NCI-H146 (cell line): ENCODE data around the gene PI16.
"Not testable (repeated sequence)": the region's sequence is repeated elsewhere in the genome, so short reads cannot be mapped to it uniquely, and the experiment has no call there.

Experiments used
- DNase-seq: peaks from one replicate; lab custom pipeline; 2025; lab: John Stamatoyannopoulos, UW

Gene PI16

DNA sequence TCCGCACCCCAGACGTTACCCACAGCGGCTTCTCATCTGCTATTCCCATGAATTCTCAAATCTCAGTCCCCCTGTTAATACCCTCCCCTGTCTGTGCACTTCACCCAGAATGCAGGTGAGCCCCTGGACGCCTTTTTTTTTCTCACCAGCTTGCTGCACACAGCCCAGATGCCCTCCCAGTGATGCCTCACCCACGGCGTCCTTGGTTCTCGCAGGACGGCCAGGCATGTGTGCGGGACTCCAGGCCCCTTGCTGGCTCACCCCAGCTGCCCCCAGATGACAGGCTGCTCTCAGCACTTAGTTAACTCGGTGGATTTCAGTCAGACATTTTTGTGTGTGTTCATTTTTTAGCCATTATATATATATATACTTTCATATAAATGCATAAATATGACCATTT is 25.4 kb upstream of the PI16 start:
- DNase-seq: no peak

DNA sequence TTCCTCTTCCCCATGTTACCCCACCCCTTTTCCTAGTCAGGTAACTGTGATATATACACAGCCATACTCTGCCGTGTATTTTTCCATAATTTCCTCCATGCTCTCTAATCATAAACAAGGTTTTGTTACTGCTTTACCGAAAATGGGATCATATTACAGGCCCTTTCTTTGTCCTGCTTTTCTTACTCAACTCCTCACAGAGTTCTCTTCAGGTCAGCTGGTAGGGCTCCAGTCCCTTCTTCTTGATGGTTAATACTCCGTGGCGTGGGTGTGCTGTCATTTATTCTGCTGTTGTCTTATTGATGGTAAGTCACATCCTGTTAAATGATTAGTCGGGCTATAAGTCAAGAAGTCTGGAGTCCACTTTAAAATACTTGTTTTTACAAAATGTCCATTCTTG is 24.9 kb upstream of the PI16 start:
- DNase-seq: no peak

DNA sequence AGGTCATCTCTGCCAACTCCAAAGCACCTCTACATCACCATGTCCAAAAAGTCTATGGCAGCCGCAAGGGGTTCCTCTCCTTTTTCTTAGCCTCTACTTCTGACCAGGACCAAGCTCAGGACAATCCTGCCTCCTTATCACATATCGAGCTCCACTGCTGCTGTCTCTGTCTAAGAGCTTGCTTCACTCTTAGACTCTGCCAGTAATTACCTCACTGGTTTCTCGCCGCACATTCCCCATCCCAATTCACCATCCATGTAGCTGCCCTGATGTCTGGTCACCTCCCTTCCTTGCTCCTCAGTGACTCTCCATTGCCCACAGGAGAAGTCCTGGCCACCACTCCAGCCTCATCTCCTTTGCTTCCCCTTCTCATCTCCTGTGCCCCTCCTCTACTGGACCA is 24.1 kb upstream of the PI16 start:
- no peak for DNase-seq

DNA sequence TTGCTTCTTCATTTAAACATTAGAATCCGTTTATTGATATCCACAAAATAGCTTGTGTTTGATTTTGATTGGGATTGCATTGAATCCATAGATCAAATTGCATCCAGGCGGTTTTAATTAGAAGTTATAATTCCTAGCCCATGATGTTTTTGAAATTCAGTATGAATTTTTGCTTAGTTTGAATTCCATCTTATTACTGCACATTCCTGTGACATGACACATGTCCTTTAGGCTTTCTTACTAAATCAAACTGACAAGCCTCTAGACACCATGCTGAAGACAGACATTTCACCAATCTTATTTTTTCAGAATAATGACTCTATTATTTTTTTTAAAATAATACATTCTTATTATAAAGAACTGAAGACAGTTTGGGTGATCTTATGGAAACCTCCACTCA is 21.4 kb upstream of the PI16 start:
- DNase-seq: no peak

DNA sequence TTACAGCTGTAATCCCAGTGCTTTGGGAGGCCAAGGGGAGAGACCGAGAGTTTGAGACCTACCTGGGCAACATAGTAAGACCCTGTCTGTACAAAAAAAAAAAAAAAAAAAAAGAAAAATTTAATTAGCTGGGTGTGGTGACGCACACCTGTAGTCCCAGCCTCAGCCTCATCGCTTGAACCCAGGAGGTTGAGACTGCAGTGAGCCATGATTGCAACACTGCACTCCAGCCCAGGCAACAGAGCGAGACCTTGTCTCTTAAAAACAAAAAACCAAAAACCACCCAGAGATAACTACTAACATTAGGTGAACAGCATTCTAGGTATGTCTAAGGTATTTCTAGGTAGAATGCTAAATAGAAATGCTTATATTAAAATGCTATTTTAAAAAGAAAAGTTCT is 21.0 kb upstream of the PI16 start:
- no peak for DNase-seq

DNA sequence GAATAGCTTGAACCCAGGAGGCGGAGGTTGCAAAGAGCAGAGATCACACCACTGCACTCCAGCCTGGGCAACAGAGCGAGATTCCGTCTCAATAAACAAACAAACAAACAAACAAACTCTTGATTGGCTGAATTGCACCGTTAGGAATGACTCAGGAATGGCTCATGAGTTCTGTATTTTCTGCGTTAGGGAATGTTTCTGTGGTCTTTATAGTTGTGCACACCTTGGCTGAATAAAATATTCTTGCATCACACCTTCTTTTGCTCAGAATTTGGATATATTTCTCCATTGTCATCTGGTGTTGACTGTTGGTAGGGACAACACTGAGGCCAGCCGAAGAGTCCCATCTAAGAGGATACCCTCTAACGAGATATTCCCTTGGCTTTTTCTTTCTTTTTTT is 19.6 kb upstream of the PI16 start:
- no peak for DNase-seq

DNA sequence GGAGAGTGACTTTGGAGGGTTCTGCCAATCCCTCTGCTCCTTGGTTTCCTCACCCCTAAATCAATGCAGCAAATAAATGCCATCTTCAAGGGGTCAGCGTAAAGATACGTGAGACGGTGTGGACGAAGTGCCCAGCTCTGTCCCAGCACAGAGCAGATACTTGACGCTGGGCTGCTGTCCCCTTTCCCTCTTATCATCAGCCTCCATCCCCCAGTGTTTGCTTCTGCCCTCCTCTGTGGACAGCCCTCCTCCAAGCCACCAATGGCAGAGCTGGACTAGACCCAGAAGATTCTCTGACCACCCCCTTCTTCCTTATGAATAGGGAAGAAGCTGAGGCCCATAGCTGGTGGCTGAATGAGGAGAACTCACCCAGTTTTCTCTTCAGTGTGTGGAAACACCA is 17.7 kb upstream of the PI16 start:
- no peak for DNase-seq

DNA sequence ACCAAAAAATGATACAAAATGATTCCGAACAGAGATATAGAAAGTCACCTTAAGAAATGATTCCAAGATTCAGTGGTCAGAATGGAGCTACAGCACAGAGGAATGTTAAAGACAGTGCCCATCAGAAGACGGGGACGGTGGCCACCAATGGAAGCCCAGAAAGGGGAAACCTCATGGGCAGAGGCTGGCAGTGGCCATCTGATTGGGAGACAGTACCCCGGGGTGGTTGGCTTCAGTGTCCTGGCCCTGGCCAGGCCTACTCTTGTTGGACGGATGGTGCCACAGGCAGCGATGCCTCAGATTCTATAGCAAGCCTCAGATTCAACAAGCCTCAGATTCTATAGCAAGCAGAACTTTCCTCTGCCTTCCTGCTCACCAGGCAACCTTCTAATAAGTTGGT is 16.6 kb upstream of the PI16 start:
- no peak for DNase-seq

DNA sequence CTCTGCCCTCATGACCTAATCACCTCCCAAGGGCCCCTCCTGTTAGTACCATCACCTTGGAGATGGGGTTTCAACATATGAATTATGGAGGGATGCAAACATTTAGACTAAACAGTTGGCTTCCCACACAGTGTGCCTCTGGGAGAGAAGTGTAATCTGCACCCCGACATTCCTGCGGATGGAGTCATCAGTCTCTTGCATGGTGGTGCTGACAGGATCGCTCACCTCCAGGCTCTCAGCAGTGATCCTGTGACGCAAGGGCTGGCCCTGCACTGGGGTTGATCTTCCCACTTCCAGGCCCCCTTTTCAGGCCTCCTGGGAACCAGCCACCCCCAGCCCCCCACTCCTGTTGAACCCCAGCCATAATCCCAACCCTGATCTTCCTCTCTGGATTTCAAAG is 16.0 kb upstream of the PI16 start:
- no peak for DNase-seq

DNA sequence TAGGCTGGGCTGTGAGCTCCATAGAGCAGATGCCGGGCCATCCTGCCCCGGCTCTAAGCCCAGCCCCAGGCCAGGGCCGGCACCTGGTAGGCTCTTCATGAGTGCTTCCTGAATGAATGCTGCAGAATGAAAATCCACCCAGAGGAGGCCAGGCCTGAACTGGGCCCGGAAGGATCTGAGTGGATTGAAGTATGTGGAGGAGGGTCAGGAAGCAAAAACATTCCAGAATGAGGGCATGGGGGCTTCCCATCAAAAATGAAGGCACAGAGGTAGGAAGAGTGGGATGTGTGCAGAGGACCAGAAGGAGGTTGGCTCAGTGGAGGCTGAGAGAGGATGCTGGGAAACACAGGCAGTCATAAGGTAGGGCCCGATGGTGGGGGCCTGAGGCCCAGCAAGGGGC is 15.5 kb upstream of the PI16 start:
- not testable (repeated sequence) for DNase-seq

DNA sequence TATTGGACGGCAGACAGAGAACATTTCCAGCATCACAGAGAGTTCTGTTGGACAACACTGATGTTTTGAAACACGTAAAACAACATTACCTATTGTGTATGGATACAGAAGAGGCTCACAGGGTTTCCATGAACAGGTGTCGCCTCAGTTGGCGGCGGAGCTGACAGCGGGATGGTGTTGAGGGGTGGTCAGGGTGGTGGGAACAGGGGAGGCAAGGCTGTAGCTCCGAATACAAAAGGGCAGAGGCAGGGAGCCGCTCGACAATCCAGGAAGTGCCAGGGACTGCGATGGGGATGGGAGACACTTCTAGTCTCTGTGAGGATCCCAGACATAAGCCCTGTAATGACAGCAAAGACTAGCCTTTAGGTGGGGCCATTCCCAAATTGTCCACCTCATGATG is 14.5 kb upstream of the PI16 start:
- DNase-seq: no peak

DNA sequence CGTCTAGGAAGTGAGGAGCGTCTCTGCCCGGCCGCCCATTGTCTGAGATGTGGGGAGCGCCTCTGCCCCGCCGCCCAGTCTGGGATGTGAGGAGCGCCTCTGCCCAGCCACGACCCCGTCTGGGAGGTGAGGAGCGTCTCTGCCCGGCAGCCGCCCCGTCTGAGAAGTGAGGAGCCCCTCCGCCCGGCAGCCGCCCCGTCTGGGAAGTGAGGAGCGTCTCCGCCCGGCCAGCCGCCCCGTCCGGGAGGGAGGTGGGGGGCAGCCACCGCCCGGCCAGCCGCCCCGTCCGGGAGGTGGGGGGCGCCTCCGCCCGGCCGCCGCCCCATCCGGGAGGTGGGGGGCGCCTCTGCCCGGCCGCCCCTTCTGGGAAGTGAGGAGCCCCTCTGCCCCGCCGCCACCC is 13.0 kb upstream of the PI16 start:
- not testable (repeated sequence) for DNase-seq

DNA sequence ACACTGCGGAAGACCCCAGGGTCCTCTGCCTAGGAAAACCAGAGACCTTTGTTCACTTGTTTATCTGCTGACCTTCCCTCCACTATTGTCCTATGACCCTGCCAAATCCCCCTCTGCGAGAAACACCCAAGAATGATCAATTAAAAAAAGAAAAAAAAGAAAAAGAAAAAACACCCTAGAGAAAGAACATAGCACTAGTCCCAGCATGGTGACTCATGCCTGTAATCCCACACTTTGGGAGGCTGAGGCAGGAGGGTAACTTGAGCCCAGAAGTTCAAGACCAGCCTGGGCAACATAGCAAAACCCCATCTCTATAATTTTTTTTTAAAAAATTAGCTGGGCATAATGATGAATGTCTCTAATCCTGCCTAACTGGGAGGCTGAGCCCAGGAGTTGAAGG is 12.2 kb upstream of the PI16 start:
- DNase-seq: not testable (repeated sequence)

DNA sequence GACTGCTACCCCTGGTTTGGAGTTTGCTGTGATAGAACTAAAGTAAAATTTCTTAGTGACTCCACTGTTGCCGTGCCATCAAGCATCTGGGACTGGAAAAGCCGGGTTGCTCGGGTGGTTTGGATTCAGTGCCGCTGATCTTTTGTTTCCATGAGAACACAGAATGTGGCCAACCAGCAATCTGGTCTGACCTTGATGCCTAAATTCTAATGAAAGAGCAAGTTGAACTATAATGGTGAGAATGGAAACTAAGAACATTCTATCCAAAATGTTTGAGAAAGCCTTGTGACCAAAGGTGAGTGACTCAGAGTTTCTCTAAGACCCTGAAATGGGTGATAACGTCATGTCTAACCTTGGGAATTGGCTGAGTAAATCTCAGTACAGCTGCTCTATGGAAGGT is 9.9 kb upstream of the PI16 start:
- no peak for DNase-seq

DNA sequence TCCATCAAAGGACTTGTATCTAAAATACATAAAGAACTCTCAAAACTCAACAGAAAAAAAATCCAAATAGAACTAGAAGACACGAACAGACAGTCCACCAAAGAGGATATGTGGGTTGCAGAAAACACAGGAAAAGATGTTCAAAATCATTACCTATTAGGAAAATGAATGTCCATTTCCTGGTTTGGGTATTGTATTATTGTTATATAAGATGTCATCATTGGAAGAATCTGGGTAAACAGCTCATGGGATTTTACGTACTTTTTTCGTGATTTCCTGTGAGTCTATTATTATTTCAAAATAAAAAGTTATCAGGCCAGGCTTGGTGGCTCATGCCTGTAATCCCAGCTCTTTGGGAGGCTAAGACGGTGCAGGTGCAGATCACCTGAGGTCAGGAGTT is 9.2 kb upstream of the PI16 start:
- DNase-seq: no peak

DNA sequence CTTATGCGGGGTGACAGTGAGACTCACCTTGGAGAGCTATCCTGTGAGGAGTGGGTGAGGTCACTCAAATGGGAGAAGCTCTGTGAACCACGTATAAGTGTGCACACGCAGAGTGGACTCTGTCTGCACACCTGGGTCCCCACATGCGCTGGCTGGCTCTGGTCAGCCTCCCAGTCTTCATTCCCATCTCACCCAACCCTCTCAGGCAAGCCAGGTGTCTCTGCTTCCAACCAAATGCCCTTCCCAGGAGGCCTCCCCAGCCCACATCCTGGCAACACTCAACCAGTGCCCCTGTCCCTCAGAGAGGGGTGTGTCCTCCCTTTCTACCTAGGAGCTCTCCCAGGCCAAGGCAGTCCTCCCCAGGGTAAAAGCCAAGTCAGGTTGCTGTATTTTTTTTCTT is 8.0 kb upstream of the PI16 start:
- peak; percentile 12 for DNase-seq

DNA sequence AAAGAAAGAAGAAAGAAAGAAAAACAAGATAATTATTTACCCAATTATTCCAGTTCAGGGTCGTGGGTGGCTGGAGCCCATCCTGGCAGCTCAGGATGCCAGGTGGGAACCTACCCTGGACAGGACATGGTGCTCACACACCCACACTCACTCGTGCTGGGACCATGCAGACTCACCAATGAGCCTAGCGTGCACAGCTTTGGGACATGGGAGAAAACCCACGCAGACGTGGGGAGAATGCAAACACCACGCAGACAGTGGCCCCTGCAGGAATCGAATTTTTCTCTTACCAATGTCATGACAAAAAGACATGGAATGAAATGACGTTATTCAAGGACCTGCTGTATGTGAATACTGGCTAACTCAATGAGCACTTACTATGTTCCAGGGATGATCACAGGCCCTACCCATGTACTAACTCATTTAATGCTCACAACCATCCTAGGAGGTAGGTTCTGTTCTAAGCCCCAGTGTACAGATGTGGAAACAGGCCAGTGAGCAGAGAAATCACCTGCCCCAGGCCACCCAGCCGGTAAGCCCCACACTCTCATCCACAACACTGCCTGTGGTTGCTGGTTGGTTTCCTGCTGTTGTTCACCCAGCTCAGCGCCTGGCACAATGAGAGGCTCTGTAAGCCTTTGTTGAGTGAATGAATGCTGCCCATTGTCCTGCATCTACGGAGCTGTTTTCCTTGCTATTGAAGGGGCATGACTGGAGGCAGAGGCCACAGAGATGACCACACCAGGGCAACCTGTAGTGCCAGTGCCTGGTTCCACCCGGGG is 6.8 kb upstream of the PI16 start:
- no peak for DNase-seq

DNA sequence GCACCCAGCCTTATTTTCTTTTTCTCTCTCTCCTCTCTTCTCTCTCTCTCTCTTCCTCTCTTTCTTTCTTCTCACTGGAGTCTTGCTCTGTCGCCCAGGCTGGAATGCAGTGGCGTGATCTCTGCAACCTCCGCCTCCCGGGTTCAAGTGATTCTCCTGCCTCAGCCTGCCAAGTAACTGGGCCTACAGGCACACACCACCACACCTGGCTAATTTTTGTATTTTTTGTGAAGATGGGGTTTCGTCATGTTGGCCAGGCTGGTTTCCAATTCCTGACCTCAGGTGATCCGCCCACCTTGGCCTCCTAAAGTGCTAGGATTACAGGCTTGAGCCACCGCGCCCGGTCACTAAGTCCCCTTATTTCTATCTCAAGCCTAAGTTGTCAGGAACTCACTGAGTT is 5.5 kb upstream of the PI16 start:
- not testable (repeated sequence) for DNase-seq

DNA sequence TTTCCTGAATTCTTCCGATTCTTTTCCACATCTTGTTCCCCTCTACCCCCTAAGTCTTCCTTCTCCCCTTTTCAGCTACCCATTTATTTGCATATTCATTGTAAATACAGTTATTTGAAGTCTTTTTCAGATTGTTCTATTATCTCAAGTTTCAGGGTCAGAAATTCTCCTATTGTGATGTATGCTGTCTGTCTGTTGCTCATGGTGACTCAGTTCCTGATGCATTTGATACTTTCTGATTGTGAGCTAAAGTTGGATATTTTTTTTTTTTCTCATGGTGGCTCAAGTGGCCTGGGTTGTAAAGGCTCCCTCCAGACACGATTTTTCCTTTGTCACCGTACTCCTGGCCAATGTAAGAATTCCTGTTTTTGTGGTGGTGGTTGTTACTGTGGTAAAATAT is 4.9 kb upstream of the PI16 start:
- no peak for DNase-seq

DNA sequence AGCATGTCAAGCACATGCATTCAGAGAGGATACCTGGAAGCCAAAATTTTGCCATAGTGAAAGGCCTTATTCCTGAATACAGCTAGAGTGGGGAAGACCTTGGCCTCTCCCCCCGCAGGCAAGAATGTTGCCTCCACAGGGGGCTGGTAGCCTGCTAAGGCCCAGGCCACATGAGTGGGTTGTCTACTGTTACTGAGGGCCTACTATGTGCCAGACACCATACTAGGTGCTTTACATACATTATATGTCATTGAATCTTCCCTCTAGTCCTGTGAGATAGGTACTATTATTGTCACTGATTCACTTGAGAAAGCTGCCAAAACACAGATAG is 642 bp upstream of the PI16 start:
- DNase-seq: no peak

DNA sequence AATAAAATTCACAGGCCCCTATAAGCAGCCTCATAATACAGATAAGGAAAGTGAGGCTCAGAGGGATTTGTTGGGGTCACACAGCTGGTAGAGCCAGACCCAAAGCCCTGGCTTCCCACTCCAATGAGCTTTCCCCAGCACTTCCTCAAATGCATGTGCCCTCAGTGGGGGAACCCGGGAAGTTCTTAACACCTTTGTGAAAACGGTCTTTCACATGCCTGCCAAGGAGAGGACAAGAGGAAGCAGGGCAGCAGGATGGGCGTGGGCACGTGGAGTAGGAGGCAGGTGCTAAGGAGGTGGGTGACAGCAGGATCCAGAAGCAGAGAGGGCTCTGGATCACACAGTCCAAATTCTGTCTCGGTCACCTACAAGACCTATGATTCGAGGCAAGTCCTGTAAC is 598 bp downstream of the PI16 start:
- DNase-seq: no peak

DNA sequence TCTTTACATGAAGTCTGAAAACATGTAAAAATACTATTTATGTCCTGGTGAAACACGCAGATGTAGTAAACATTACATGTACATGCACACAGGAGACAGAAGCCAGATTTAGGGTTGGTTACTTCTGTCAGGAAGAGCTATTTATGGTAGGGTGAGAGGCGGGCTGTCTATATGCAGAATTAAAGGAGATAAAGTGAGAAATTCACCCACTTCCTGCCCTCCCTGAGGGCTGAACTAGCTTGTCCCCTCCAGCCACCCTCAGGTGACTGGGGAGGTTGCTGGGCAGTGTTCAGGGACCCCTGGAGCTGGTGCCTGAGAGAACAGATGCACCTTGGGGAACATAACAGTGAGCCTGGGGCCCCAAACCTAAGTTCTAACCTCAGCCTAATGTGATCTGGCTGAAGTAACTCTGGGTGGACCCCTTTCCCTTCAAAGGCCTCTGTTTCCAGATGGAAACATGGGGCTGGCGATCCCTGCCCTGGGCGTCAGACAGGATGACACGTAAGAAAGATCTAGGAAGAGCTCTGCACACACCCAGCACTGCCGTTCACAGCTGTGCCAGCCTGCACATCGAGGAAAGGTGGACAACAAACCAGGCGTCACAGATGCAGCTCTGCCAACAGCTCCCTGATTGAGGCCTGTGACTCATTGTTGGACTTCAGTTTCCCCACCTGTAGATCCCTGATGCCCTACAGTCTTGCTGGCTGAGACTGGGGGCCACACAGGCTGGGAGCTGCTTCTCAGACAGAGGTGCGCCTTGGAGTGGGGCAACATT is 1.3 kb downstream of the PI16 start:
- no peak for DNase-seq

DNA sequence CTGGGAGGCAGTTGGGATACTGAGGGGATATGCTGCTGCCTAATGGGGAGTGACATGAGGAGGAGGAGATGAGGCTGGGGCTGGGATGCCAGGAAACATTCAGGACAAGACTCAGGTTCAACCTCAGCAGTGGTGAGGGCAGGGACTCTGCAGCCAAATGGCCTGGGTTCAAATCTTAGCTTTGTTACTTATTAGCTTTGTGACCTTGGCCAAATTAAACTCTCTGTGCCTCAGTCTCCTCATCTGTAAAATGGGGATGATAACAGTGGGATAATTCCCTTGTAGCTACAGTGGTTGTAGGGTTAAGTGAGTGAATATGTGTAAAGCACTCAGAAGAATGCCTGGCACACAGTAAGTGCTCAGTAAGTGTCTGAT is 1.9 kb downstream of the PI16 start:
- no peak for DNase-seq

DNA sequence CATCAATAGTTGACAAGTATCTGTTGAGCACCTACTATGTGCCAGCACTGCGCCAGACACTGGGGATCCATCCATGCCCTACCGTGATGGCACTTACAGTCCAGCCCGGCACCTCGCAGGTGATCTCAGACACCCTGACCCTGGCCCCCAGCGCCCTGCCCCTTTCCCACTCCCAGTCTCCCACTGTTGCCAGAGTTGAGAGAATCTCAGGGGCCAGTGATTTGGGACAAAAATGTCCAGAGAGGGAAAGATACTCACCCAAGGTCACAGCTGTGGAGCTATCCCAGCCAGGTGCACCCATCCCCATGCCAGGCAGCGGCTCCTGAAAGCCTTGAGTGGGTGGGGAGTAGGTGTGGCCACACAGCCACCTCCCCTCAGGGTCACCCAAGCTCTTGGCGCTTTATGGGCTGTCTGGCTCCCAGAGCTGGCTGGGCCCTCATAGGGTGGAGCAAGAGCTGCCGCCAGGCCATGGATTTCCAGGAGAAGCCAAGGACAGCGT is 3.3 kb downstream of the PI16 start:
- DNase-seq: no peak
